ENCODE measurements around the gene TOX4.

The TOX4 gene

DNA sequence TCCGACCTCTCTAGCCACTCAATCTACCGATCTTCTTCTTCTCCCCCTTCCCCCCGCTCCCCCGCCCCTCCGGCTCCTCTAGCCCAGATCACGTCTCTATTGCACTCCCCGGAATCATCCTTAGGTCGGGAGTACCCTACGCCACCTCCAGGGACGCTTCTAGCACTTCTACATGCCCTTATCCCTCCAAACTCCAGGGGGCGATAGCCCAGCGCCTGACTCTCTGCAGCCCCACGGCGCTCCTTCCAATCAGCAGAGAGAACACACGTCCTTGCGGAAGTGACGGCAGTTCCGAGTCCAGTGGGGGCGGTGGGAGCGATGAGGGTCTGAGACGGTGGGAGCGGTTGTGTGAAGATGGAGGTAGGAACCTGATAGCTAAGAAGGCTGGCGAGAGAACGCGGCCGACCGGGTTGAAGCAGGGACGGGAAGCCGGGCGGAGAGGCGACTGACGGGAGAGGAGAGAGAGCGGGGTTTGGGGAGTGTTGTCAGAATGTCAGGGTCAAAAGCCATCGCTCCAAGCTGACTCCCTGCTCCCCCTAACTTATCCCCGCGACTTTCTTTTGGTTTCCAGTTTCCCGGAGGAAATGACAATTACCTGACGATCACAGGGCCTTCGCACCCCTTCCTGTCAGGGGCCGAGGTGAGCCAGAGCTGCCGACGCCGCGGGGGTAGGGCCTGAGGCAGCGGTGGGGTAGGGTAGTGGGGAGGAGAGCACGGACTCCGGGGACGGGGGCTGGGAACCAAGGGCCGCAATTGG, at the start of gene TOX4, which contains the start of gene RAB2B:
Gene TOX4, plus strand, starts transcription at position 271 of the 757 bp plus-strand sequence. Its CDS starts 84 bp downstream, at position 355.
Gene RAB2B, minus strand, starts transcription at position 35 of the 757 bp plus-strand sequence. CDS start 87 bp downstream, outside the sequence.
- TF ChIP-seq POLR2A (IDR thresholded peaks at IDR 0.05; ENCODE audit: extremely low read depth, insufficient read length) (peak; percentile 76), MYC (IDR thresholded peaks at IDR 0.05; ENCODE audit: low read depth, low read length) (no peak; the same call in 1 of the 2 replicates)
- TF ChIP-seq, protein P1, sequence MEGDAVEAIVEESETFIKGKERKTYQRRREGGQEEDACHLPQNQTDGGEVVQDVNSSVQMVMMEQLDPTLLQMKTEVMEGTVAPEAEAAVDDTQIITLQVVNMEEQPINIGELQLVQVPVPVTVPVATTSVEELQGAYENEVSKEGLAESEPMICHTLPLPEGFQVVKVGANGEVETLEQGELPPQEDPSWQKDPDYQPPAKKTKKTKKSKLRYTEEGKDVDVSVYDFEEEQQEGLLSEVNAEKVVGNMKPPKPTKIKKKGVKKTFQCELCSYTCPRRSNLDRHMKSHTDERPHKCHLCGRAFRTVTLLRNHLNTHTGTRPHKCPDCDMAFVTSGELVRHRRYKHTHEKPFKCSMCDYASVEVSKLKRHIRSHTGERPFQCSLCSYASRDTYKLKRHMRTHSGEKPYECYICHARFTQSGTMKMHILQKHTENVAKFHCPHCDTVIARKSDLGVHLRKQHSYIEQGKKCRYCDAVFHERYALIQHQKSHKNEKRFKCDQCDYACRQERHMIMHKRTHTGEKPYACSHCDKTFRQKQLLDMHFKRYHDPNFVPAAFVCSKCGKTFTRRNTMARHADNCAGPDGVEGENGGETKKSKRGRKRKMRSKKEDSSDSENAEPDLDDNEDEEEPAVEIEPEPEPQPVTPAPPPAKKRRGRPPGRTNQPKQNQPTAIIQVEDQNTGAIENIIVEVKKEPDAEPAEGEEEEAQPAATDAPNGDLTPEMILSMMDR (IDR thresholded peaks at IDR 0.05; ENCODE audit: low read depth, low read length) = peak; percentile 87
- TF ChIP-seq, protein P2, sequence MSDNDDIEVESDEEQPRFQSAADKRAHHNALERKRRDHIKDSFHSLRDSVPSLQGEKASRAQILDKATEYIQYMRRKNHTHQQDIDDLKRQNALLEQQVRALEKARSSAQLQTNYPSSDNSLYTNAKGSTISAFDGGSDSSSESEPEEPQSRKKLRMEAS (IDR thresholded peaks at IDR 0.05; ENCODE audit: low read depth, low read length) = no peak
- peak; percentile 98 for DNase-seq (ENCODE audit: low read depth)

DNA sequence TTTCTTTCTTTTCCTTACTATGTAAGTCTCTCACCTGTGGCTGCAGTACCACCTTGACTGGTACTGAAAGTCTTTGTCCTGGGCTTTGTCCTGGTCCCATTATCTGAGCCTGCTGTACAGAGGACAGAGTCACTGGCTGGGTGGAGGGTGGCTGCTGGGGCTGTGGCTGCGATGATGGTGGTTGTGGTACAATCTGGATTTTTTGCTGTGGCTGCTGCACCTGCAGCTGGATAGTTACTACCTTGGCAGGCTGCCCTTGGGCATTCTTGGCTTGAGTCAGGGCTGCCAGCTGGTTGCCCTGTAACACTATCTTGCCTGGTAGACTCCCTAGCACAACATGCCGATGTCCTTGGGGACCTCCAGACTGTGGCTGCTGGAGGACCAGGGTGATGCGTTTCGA, 48.1 kb upstream of the TOX4 start:
- H3K4me3 ChIP-seq (ENCODE audit: low read depth, low read length) = no peak overlapping the region
- DNase-seq (ENCODE audit: low read depth) = no peak
- TF ChIP-seq, protein P1 (IDR thresholded peaks at IDR 0.05; ENCODE audit: low read depth, low read length) = no peak
- TF ChIP-seq, protein P2 (IDR thresholded peaks at IDR 0.05; ENCODE audit: low read depth, low read length) = no peak
- no peak for TF ChIP-seq POLR2A (IDR thresholded peaks at IDR 0.05; ENCODE audit: extremely low read depth, insufficient read length)
- TF ChIP-seq MYC (IDR thresholded peaks at IDR 0.05; ENCODE audit: low read depth, low read length) = no peak

More for the DNA sequence above, at the start of gene TOX4, which contains the start of gene RAB2B:
- peak within 1 kb of the TSS; percentile 98 for H3K4me3 ChIP-seq (ENCODE audit: low read depth, low read length)

DNA sequence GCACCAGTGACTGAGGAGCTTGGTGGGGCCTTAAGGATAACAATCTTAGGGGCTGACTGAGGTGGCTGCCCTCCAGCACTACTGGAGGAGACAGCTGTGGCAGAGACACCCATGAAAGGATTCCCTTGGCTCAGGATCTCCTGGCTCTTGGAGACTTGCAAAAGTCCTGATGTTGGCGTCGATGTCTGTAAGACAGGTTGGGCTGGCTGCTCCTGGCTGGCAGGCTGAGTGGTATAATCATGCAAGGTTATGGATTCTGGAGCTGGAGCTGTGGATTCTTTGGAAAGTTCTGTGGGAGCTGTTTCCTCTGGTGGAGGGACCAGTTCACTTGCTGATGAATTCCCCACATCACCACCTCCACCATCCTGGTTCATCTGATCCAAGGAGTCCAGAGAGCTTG, 45.9 kb upstream of the TOX4 start:
- DNase-seq (ENCODE audit: low read depth) = no peak
- TF ChIP-seq, protein P2 (IDR thresholded peaks at IDR 0.05; ENCODE audit: low read depth, low read length) = no peak
- TF ChIP-seq MYC (IDR thresholded peaks at IDR 0.05; ENCODE audit: low read depth, low read length) = no peak
- TF ChIP-seq, protein P1 (IDR thresholded peaks at IDR 0.05; ENCODE audit: low read depth, low read length) = no peak
- no peak for TF ChIP-seq POLR2A (IDR thresholded peaks at IDR 0.05; ENCODE audit: extremely low read depth, insufficient read length)
- no peak overlapping the region for H3K4me3 ChIP-seq (ENCODE audit: low read depth, low read length)

DNA sequence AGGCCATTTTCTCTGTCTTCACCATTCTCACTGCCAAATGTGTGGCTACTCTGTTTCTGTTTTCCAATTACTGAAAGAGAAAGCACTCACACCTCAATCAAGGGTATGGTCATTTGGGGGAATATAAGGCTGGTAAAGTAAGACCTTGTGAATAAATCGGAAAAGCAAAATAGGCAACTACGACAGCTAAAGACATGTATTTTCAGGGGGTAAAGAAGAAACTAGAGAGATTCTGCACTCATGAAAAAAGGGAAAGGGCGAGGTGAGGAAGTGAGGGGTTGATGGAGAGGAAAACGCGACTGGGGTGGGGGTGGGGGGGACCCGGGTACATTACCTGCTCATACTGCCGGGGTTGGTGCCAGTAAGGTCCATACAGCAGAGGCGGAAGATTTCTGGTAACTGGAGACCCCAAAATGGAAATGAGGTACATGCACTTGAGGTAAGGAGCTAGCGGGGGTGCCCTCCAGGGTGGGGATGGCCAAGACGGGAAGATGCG, 40.4 kb upstream of the TOX4 start:
- no peak for TF ChIP-seq POLR2A (IDR thresholded peaks at IDR 0.05; ENCODE audit: extremely low read depth, insufficient read length)
- TF ChIP-seq, protein P2 (IDR thresholded peaks at IDR 0.05; ENCODE audit: low read depth, low read length) = no peak
- no peak for TF ChIP-seq MYC (IDR thresholded peaks at IDR 0.05; ENCODE audit: low read depth, low read length)
- TF ChIP-seq, protein P1 (IDR thresholded peaks at IDR 0.05; ENCODE audit: low read depth, low read length) = no peak
- DNase-seq (ENCODE audit: low read depth) = no peak
- H3K4me3 ChIP-seq (ENCODE audit: low read depth, low read length) = peak overlapping the region; percentile 84

DNA sequence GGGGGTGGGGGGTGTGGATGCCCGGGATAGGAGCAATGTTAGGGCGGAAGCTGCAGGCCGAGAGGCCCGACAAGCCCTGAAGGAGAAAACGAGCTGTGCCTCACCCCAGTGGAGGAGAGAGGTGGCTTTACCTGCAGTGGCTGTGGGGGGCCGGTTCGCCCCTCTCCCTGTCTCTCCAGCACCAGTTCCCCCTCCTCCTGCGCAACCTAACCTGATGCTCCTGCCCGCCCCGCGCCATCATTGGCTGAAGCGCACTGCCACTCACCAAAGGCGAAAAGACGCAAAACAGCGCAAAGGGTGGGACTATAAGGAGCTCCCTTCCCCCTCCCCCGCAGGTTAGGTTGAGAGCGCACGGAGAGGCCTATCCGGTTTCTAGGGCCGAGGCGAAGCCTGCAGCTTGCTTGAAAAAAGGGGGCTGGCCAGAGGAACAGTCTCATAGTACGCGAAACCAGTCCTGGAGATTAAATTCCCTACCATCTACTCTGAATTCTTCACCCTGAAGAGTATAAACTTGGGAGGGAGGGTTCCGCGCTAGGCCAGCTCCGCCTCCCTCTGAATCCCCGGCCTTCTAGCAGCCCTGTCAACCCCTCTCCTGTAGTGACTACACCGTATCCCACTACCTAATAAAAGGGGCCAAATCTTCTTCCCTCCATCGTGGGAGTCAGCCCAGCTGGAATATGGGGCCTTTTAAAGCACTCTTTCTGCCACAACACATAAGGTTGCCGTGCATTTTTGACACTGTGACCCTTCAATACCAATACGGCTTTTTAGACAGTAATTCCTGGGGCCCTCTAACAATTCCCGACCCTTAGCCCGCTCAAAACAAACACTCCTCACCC, 39.7 kb upstream of the TOX4 start:
- H3K4me3 ChIP-seq (ENCODE audit: low read depth, low read length) = peak overlapping the region; percentile 84
- TF ChIP-seq POLR2A (IDR thresholded peaks at IDR 0.05; ENCODE audit: extremely low read depth, insufficient read length) = no peak
- TF ChIP-seq, protein P2 (IDR thresholded peaks at IDR 0.05; ENCODE audit: low read depth, low read length) = peak; percentile 48
- DNase-seq (ENCODE audit: low read depth) = peak; percentile 98

Measured in NB4 (cell line).